OCI-LY1 (cell line): ENCODE results near the gene ERGIC1.

ENCODE experiments used
- H2AFZ ChIP-seq: fragments of 200-600 bp; sonication (generic), shearing (Covaris generic); 2 replicates; pipeline ENCODE4 v1.6.0; 2014; ENCODE audit warnings: antibody characterized with exemption, mild to moderate bottlenecking, low read length
- H3F3A ChIP-seq: fragments of 200-600 bp; sonication (generic), shearing (Covaris generic); 2 replicates; pipeline ENCODE4 v1.6.0; 2014; ENCODE audit warnings: mild to moderate bottlenecking, antibody characterized with exemption, low read length, moderate library complexity; ENCODE audit not compliant: insufficient read depth
- H3K27ac ChIP-seq: fragments of 200-600 bp; sonication (generic); 2 replicates; pipeline ENCODE4 v1.5.1; 2014; ENCODE audit warnings: low read length, mixed run types, mild to moderate bottlenecking, low read depth; ENCODE audit not compliant: poor library complexity, severe bottlenecking
- H3K27me3 ChIP-seq: fragments of 200-600 bp; sonication (generic); 2 replicates; pipeline ENCODE4 v1.6.0; 2014; ENCODE audit warnings: antibody characterized with exemption, mild to moderate bottlenecking, low read length, moderate library complexity; ENCODE audit not compliant: insufficient read depth
- H3K36me3 ChIP-seq: fragments of 200-600 bp; sonication (generic); 2 replicates; pipeline ENCODE4 v1.6.1; 2014; ENCODE audit warnings: mild to moderate bottlenecking, antibody characterized with exemption, low read length, moderate library complexity, mixed read lengths; ENCODE audit not compliant: insufficient read depth
- H3K4me1 ChIP-seq: fragments of 200-600 bp; sonication (generic); 2 replicates; pipeline ENCODE4 v1.5.1; 2014; ENCODE audit warnings: mild to moderate bottlenecking, low read length, moderate library complexity; ENCODE audit not compliant: insufficient read depth, severe bottlenecking
- H3K4me2 ChIP-seq: fragments of 200-600 bp; sonication (generic), shearing (Covaris generic); 2 replicates; pipeline ENCODE4 v1.6.1; 2014; ENCODE audit warnings: low read length
- H3K4me3 ChIP-seq: fragments of 200-600 bp; sonication (generic); 2 replicates; pipeline ENCODE4 v1.5.1; 2014; ENCODE audit warnings: low read length, low read depth, mild to moderate bottlenecking, mixed read lengths; ENCODE audit not compliant: poor library complexity, severe bottlenecking
- H3K79me2 ChIP-seq: fragments of 200-600 bp; shearing (Covaris generic); 2 replicates; pipeline ENCODE4 v1.6.1; 2016; ENCODE audit warnings: mixed run types, low read length, mixed read lengths; ENCODE audit not compliant: insufficient read depth
- H3K9ac ChIP-seq: fragments of 200-600 bp; sonication (generic), shearing (Covaris generic); 2 replicates; pipeline ENCODE4 v1.6.1; 2014; ENCODE audit warnings: mild to moderate bottlenecking, low read length, mixed read lengths
- H3K9me2 ChIP-seq: fragments of 200-600 bp; sonication (generic), shearing (Covaris generic); 2 replicates; pipeline ENCODE4 v1.6.1; 2014; ENCODE audit warnings: low read depth, mild to moderate bottlenecking, low read length, mixed read lengths
- H3K9me3 ChIP-seq: fragments of 200-600 bp; shearing (Covaris generic); 2 replicates; pipeline ENCODE4 v1.6.1; 2014; ENCODE audit warnings: low read length, mixed read lengths
- H4K20me1 ChIP-seq: fragments of 200-600 bp; sonication (generic), shearing (Covaris generic); 2 replicates; pipeline ENCODE4 v1.6.0; 2016; ENCODE audit warnings: mild to moderate bottlenecking, low read length; ENCODE audit not compliant: insufficient read depth
- EZH2 ChIP-seq: fragments of 200-600 bp; sonication (generic), shearing (Covaris generic); IDR thresholded peaks from 2 replicates; pipeline ENCODE4 v1.8.0; 2017; ENCODE audit warnings: borderline replicate concordance, mixed run types, mild to moderate bottlenecking, antibody characterized with exemption, low read length, moderate library complexity, mixed read lengths
- TF ChIP-seq, protein P1 (sequence below): fragments of 200-600 bp; sonication (generic), shearing (Covaris generic); IDR thresholded peaks from 2 replicates; pipeline ENCODE4 v1.5.1; 2017; ENCODE audit warnings: mild to moderate bottlenecking, antibody characterized with exemption, low read length, moderate library complexity, mixed read lengths

ERGIC1 gene

DNA sequence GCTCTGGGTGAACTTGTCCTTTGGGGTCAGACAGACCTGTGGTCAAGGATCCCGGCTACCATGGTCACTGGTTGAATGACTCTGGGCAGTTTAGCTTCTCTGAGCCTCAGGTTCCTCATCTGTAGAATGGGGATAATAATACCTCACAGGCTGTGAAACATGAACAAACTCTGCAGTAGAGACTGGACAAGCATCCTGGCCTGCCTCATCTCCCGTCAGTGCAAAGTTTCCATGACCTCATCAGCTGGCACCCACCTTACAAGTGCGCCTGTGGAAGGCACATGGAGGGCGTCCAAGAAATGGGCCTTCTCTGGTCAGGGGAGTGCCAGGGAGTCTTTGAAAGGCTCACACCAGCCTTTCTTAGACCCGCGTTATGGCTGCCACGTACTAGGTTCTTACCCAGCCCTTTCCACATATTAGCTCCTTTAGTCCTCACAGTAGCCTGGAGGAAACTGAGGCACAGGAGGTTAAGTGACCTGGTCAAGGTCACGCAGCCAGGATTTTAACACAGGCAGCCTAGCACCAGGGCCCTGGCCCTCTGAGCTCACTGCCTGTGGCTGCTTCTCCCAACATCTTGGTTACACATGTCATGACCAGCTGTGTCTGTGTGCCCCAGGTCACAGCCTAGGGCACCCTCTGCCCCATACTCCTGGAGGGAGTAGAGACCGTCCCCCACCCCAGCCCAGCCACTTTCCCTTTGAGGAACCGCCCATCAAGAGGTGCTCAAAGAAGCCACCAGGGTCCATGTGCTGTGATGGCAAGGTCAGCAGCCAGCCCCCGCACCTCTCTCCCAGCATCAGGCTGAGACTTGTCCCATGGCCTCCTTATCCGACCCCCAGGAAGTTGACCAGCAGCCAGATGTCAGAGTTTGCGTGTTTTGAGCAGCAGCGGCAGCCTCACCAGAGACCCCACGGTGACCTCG, 85.7 kb downstream of the ERGIC1 start:
- H3F3A ChIP-seq, result no peaks in the 10 kb centered on the region
- H3K9me2 ChIP-seq, result no peaks in the 10 kb centered on the region
- H3K4me2 ChIP-seq, result no peak overlapping the region
- no peaks in the 10 kb centered on the region for H3K27me3 ChIP-seq
- H3K27ac ChIP-seq, result no peak overlapping the region
- H3K36me3 ChIP-seq, result peaks cover 54% of the 10 kb centered on the region
- no peak for TF ChIP-seq EZH2
- TF ChIP-seq, protein P1, sequence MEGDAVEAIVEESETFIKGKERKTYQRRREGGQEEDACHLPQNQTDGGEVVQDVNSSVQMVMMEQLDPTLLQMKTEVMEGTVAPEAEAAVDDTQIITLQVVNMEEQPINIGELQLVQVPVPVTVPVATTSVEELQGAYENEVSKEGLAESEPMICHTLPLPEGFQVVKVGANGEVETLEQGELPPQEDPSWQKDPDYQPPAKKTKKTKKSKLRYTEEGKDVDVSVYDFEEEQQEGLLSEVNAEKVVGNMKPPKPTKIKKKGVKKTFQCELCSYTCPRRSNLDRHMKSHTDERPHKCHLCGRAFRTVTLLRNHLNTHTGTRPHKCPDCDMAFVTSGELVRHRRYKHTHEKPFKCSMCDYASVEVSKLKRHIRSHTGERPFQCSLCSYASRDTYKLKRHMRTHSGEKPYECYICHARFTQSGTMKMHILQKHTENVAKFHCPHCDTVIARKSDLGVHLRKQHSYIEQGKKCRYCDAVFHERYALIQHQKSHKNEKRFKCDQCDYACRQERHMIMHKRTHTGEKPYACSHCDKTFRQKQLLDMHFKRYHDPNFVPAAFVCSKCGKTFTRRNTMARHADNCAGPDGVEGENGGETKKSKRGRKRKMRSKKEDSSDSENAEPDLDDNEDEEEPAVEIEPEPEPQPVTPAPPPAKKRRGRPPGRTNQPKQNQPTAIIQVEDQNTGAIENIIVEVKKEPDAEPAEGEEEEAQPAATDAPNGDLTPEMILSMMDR, result no peak
- H3K9me3 ChIP-seq, result no peaks in the 10 kb centered on the region
- no peak overlapping the region for H3K9ac ChIP-seq
- H3K4me3 ChIP-seq, result no peak overlapping the region
- no peaks in the 10 kb centered on the region for H3K4me1 ChIP-seq
- no peaks in the 10 kb centered on the region for H4K20me1 ChIP-seq
- no peaks in the 10 kb centered on the region for H3K79me2 ChIP-seq
- H2AFZ ChIP-seq, result no peak overlapping the region

DNA sequence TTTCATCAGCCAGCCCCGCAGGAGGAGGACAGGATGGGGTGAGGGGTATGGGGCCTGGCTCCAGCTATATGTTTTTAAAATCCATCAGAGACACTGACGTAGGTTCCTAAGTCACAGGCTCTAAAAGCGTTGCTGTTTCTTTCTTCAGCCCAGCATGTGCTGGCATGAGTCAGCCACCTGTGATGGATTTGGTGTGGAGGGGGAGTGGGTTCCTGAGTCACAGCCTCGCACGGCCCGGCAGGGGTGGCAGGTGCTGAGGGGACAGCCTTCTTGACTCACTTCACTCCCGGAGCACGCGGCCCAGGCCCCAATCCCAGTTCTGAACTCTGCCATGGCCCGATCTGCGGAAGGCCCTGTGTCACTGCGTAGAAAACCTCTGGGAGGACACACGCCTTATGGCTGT, 86.4 kb downstream of the ERGIC1 start:
- Histone ChIP-seq H3K4me3 (no peak overlapping the region), H3K9ac (no peak overlapping the region), H3K9me3 (no peaks in the 10 kb centered on the region), H4K20me1 (no peaks in the 10 kb centered on the region), H2AFZ (no peak overlapping the region), H3K36me3 (peaks cover 48% of the 10 kb centered on the region), H3K79me2 (no peaks in the 10 kb centered on the region), H3K27ac (no peak overlapping the region), H3K27me3 (no peaks in the 10 kb centered on the region), H3K4me2 (no peak overlapping the region), H3K4me1 (no peaks in the 10 kb centered on the region), H3F3A (no peaks in the 10 kb centered on the region), H3K9me2 (no peaks in the 10 kb centered on the region)
- TF ChIP-seq, protein P1, result no peak
- no peak for TF ChIP-seq EZH2

DNA sequence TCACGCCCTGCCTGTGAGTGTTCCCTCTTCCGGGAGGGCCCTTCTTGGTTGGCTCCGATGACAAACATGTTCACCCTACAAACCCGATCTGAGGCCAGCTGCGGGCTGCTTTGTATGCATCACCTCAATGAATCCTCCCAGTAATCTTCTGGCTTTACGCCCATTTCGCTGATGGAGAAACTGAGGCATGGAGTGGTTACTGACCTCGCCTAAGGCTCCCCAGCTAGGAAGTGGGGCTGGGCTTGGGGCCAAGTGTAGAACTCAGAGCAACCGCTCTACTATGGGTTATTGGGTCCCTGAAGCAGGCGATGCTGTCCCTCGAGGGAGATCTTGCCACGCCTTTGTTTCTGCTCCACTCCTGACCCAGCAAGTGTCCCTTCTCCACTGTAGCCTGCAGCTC, 86.9 kb downstream of the ERGIC1 start:
- Histone ChIP-seq H3K9me2 (no peaks in the 10 kb centered on the region), H3F3A (no peaks in the 10 kb centered on the region), H3K4me1 (no peaks in the 10 kb centered on the region), H3K79me2 (no peaks in the 10 kb centered on the region), H3K36me3 (peaks cover 48% of the 10 kb centered on the region; the same call in 1 of the 2 replicates), H3K9ac (no peak overlapping the region), H2AFZ (no peak overlapping the region), H3K27ac (no peak overlapping the region), H3K27me3 (no peaks in the 10 kb centered on the region), H4K20me1 (no peaks in the 10 kb centered on the region), H3K4me2 (no peak overlapping the region), H3K9me3 (no peaks in the 10 kb centered on the region), H3K4me3 (no peak overlapping the region)
- TF ChIP-seq, protein P1, result no peak
- TF ChIP-seq EZH2, result no peak
